Neural cell (in vitro differentiated cells): ENCODE data around the gene GINS2.

ENCODE experiments used
- REST ChIP-seq: IDR thresholded peaks from 2 replicates; pipeline ENCODE4 v1.6.1; 2012; ENCODE audit warnings: borderline replicate concordance
- TF ChIP-seq, protein P1 (sequence below): fragments of 450-650 bp; IDR thresholded peaks from 2 replicates; pipeline ENCODE4 v1.5.1; 2014; ENCODE audit warnings: antibody characterized with exemption, mild to moderate bottlenecking, moderate library complexity; ENCODE audit not compliant: poor library complexity, severe bottlenecking

DNA sequence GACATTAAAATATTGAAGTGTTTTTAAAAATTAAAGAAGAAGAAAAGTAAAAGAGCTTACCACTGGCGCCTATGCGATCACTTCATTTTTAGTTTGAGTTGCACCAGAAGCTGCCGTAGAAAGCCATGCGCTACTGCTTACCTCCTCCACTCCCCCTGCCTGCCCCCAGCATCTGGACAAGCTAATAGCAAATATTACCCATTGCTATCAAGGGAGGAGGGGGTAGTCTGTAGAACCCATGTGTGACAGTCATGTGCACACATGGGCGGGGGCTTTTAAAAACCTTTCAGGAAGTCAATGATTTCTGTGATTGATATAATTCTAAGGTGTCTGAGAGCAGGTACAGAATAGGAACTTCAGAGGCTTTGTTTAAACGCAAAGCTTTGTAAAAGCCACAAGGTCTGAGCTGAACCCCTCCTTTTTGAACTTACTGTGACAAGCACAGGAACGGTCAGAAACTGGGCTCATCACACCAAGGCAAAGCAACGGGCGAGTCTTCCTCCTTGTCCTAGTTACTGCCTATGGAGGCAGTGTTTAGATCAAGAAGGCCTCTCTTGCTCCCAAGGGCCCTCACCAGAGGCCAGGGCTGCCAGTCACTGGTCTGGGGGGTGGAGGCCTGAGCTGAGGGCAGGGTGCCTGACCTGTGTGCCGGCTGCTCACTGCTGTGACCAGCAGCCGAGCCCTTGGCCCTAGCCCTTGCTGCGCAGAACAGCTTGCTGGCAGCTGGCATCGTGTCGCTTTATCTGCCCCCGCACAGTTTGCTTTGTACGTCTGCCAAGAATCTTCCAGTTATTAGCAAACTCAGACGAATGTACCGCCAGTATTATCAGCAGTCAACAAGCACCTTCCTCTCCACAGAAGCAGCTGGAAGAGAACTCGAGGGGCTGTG, 15.0 kb downstream of the GINS2 start:
- TF ChIP-seq, protein P1, sequence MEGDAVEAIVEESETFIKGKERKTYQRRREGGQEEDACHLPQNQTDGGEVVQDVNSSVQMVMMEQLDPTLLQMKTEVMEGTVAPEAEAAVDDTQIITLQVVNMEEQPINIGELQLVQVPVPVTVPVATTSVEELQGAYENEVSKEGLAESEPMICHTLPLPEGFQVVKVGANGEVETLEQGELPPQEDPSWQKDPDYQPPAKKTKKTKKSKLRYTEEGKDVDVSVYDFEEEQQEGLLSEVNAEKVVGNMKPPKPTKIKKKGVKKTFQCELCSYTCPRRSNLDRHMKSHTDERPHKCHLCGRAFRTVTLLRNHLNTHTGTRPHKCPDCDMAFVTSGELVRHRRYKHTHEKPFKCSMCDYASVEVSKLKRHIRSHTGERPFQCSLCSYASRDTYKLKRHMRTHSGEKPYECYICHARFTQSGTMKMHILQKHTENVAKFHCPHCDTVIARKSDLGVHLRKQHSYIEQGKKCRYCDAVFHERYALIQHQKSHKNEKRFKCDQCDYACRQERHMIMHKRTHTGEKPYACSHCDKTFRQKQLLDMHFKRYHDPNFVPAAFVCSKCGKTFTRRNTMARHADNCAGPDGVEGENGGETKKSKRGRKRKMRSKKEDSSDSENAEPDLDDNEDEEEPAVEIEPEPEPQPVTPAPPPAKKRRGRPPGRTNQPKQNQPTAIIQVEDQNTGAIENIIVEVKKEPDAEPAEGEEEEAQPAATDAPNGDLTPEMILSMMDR, result no peak
- TF ChIP-seq REST, result no peak
